ENCODE results near the gene C16orf78.

The C16orf78 gene

GRCh38 chr16:49395021-49395420, 21.4 kb downstream of the C16orf78 start:
- DNase-seq (ENCODE audit: low read depth) = no peak

DNA sequence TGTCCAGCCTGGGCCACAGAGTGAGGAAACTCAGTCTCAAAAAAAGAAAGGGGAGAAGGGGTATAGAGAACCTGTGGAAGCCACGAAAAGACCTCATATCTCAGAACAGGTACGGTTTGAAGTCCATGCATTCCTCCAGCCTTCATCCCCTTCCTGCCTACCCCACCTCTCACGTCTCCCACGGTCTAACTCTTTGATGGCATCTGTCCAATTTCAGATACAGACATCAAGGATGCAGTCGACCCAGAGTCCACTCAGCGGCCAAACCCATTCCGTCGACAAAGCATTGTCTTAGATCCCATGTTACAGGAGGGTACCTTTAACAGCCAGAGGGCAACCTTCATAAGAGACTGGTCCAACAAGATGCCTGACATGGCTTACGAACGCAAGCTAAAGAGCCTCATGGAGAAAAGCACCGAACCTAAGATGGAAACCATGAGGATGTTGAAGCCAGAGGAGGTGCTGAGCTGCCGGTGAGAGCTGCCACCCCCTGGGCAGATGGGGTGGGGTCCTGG, 22.7 kb downstream of the C16orf78 start:
- no peak for DNase-seq (ENCODE audit: low read depth)

DNA sequence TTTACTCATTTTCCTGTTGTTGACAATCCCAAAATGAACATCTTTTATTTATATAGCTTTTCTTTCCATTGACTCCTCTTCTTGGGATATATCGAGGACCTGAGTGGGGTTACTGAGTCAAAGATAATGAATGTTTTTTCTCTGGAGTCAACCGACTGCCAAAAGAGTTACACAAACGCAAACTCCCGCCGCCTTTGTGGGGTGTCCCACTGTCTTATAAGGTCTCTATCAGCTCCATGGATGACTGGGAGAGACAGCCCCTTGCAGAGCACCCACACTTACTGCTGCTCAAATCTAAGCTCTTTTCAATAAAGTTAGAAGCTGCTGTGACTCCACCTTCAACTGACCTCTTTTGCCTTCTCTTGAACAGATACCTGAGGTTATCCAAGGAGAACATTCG, 25.2 kb downstream of the C16orf78 start:
- no peak for DNase-seq (ENCODE audit: low read depth)

DNA sequence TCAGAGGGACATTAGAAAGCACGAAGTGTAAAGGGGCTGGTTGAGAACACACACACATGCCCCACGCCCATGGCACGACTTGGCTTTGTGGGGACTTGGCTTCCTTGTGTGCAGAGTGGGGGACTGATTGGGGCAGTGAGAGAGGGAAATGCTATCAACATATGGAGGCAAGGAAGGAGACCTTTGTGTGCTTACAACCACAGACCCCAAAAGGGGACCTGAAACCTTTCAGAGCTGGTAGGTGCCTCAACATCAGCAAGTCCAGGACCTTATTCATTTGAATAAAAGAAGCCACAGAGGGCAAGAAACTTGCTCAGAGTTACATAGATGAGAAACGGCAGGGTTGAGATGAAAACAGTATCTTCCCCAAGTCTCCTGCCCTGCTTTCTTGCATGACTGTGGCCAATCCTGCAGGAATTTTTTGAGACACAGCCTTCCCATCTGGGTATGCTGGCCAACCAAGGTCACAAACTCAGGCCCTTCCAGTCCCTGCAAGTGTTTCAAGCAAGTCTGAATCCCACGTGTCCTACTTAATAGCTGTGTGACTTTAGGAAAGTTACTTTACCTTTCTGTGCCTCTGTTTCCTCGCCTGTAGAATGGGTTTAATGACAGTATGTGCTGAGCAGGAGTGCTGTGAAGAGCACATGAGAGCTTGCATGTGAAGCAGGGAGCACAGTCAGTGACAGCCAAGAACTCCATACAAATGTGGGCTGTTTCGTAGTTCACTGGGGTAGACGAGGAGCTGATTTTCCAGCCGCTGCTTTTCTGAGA, 26.2 kb downstream of the C16orf78 start:
- no peak for DNase-seq (ENCODE audit: low read depth)

- no peak for DNase-seq (ENCODE audit: low read depth)
These were observed 27.0 kb downstream of the C16orf78 start for GRCh38 chr16:49400611-49401010.

GRCh38 chr16:49405123-49405522, 31.5 kb downstream of the C16orf78 start:
- DNase-seq (ENCODE audit: low read depth) = no peak

DNA sequence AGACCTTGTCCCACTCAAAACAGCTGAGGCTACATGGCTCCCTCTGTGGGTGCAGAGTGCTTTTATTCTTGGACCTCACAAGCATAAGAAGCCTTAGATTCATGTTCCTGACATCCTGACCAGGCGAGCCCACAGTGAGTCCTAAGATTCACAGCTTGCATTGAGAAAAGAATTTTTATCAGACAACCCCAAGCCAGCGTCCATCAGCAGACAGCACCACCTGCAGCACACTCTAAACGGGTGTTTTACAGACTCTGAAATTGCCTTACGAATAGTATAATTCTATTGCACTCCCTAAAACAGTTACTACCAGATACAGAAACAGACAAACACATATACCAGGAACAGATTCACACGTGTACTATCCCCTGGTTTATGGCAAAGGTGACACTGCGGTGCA, 31.9 kb downstream of the C16orf78 start:
- DNase-seq (ENCODE audit: low read depth) = no peak

DNA sequence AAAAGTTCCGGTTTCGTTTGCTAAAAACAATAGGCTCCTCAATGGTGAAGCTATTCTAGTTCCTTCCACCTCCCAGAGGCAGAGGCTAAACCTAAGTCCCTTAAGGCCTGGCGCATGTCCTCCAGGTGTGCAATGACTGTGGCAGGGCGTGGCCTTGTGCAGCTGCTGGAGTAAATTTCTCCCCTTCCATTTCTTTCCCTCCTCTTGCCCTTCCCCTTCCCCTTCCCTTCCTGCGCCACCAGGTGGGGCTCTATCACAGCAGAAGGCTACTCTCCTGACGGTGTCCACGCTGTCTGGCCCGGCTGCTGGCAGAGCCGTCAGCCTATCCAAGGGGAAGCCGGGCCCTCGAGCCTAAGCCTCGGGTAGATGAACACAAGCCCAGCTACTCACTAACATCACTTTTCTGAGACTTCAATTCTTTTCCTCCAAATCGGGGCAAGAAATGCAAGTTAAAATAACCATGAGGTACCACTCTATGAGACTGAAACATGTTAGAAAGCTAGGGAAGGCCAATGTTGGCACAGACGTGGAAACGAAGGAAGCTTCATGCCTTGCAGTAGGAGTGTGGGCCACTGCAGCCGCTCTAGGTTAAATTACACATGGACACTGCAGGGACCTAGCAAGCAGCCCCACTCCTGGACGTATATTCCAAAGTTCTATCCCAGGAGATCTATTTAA, 34.4 kb downstream of the C16orf78 start:
- DNase-seq (ENCODE audit: low read depth) = peak; percentile 64

- no peak for DNase-seq (ENCODE audit: low read depth)
These were observed 35.5 kb downstream of the C16orf78 start for GRCh38 chr16:49409121-49409520.

DNA sequence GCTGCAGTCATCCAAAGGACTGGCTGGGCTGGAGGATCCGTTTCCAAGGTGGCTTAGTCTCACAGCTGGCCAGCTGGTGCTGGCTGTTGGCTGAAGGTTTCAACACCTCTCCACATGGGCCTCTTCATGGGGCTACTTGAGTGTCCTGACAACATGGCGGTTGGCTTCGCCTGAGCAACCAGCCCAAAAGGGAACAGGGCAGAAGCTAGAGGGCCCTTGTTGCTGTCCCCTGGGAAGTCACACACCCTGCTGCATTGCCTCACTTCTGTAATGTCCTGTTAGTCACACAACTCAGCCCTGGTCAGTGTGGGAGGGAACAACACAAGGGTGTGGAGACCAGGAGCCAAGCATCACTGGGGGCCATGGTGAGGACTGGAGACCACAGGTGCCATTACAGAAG, 36.6 kb downstream of the C16orf78 start:
- DNase-seq (ENCODE audit: low read depth) = no peak

- DNase-seq (ENCODE audit: low read depth) = no peak
These were observed 37.7 kb downstream of the C16orf78 start for GRCh38 chr16:49411121-49411970.

GRCh38 chr16:49414671-49415070, 41.1 kb downstream of the C16orf78 start:
- no peak for DNase-seq (ENCODE audit: low read depth)

- DNase-seq (ENCODE audit: low read depth) = no peak
These were observed 41.5 kb downstream of the C16orf78 start for GRCh38 chr16:49415083-49415482.

DNA sequence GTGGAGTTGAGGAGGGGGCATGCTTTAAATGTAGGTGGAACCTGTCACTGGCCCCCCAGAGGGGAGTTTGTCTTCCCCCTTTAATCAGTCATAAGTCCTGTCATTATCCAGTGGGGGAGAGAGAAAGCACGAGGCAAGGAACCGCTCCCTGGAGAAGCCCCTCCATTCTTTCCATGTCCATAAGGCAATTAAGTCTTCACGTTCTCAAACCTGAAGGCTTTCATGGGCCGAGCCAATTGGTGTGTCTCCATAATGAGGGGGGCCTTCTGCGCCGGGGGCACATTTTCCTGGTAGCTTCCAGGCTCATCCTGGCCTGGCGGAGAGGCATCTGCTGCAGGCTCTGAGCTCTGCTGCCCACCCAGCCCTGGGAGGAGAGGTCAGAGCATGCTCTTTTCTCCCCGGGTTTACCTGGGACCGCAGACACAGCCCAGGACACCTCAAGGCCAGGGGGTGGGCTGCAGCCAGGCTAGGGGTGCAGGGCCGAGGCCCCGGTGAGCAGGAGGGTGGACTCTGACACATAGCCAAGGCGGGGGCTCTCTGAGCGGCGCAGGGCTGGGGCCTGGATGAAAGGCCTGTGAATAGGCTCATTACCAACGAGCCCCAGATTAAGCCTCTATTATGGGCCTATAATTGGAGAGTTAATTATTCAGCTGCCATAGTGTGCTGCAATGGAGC, 42.5 kb downstream of the C16orf78 start:
- no peak for DNase-seq (ENCODE audit: low read depth)

GRCh38 chr16:49417354-49417753, 43.8 kb downstream of the C16orf78 start:
- no peak for DNase-seq (ENCODE audit: low read depth)

DNA sequence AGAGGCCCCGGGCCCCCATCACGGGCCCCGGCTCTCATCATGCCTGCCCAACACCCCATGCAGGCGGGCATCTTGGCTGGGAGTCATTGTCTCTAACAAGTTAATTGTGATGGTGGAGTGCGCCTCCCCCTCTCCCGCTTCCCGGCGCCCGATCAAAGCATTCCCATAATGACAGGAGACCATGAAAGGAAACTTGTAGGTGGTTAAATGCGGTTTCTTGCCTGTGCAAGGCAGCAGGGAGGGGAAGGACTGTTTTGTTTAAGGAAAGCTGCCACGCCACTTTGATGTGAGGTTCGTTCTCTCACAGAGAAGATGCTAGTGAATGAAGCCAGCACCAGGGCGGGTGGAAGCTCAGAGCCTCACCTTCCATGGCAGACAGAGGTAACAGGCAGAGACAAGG, 45.4 kb downstream of the C16orf78 start:
- no peak for DNase-seq (ENCODE audit: low read depth)

DNA sequence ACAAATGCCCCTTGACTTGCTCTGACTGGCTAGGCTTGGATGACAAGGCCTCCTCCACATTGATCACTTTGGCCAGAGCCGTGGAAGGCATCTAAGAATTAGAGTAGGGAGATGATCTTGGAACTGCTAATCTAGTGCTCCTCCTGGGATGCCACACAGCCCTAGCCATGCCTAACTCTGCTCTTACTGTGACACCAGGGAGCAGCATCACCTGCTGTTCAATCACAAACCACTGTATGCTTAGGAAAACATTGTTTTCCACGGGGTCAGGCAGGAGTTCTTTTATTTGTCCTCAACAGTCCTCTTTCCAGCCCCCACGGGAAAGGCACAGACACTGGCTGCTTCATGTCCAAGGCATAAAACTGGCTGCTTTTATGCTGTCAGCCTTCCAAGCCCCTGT, 46.3 kb downstream of the C16orf78 start:
- DNase-seq (ENCODE audit: low read depth) = no peak

- no peak for DNase-seq (ENCODE audit: low read depth)
These were observed 49.3 kb downstream of the C16orf78 start for GRCh38 chr16:49422896-49423295.

GRCh38 chr16:49424961-49425360, 51.4 kb downstream of the C16orf78 start:
- no peak for DNase-seq (ENCODE audit: low read depth)

- DNase-seq (ENCODE audit: low read depth) = no peak
These were observed 54.2 kb downstream of the C16orf78 start for GRCh38 chr16:49427771-49428170.

DNA sequence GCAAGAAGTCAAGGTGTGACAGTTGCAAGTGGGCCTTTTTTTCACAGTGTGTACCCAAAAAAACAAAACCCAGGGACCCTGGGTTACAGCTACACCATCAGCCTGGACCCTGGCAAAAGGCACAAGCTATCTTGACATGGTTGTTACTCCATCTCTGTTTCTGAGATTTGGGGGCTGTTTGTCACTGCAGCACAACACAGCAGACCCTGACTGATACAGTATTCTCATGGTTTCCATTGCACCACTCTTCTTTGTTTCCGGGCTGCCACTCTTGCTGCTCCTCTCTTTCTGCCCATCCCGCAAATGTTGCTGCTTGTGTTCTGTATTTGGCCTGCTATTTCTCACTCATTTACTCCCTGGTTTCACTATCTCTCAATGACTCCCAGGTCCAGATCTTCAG, 55.2 kb downstream of the C16orf78 start:
- DNase-seq (ENCODE audit: low read depth) = no peak

- no peak for DNase-seq (ENCODE audit: low read depth)
These were observed 57.4 kb downstream of the C16orf78 start for GRCh38 chr16:49431040-49431439.

Data from fibroblast of the conjunctiva (primary cell).